ENCODE data around the gene PSMF1. TPM values are rescaled to one million over a fixed set of nuclear protein-coding genes. Genes with fewer than 3 reads are reported as not detected.

The PSMF1 gene
- total and polyA plus RNA-seq, 2 experiments from 2014 or later: 73.7 to 84.2 TPM

- TF ChIP-seq CTCF (conservative IDR thresholded peaks at IDR 0.05; ENCODE audit: low read depth in 2 of 2): no peak
- no peak for TF ChIP-seq EZH2 (IDR thresholded peaks at IDR 0.05; ENCODE audit: low read depth, unreplicated experiment)
- no peak for TF ChIP-seq JUNB (IDR thresholded peaks at IDR 0.05; ENCODE audit: unreplicated experiment)
- TF ChIP-seq ZNF331 (CRISPR knock-in tag; IDR thresholded peaks at IDR 0.05; ENCODE audit: low read depth): no peak
- no peak for TF ChIP-seq ETS1 (IDR thresholded peaks at IDR 0.05)
These were observed 44.7 kb downstream of the PSMF1 start (continued) for GRCh38 chr20:1163105-1163504.

GRCh38 chr20:1163653-1164052 is 45.3 kb downstream of the PSMF1 start:
- H3K36me3 ChIP-seq (ENCODE audit: insufficient read depth): peaks cover 19% of the 10 kb centered on the region
- Mint-ChIP-seq H3K4me1 (no peaks in the 10 kb centered on the region), H3K27ac (no peak overlapping the region), H3K27me3 (ENCODE audit: insufficient read depth, low read depth, poor library complexity) (peaks cover 1% of the 10 kb centered on the region), H3K4me3 (no peak overlapping the region), H3K9me3 (no peaks in the 10 kb centered on the region), H3K36me3 (ENCODE audit: low read depth) (peaks cover 52% of the 10 kb centered on the region)
- H3K4me3 ChIP-seq: no peak overlapping the region
- ATAC-seq: no peak
- no peak overlapping the region for H2AFZ ChIP-seq
- no peaks in the 10 kb centered on the region for H3K27me3 ChIP-seq (ENCODE audit: insufficient read depth)
- no peak for DNase-seq (ENCODE audit: low spot score)
- no peaks in the 10 kb centered on the region for H3K9me2 ChIP-seq (ENCODE audit: insufficient read depth)
- no peaks in the 10 kb centered on the region for H3K4me1 ChIP-seq (ENCODE audit: insufficient read depth)
- H3K79me2 ChIP-seq (replicated peaks; ENCODE audit: insufficient read depth): no peaks in the 10 kb centered on the region
- H4K20me1 ChIP-seq (replicated peaks; ENCODE audit: insufficient read depth): peaks cover 3% of the 10 kb centered on the region
- no peak overlapping the region for H3K27ac ChIP-seq (ENCODE audit: low read depth)
- no peaks in the 10 kb centered on the region for H3F3A ChIP-seq (replicated peaks; ENCODE audit: low read depth)
- H3K4me2 ChIP-seq: no peak overlapping the region
- TF ChIP-seq JUNB (IDR thresholded peaks at IDR 0.05; ENCODE audit: unreplicated experiment) (no peak), ETS1 (IDR thresholded peaks at IDR 0.05) (no peak), REST (IDR thresholded peaks at IDR 0.05; ENCODE audit: unreplicated experiment) (no peak), STAT1 (IDR thresholded peaks at IDR 0.05; ENCODE audit: unreplicated experiment) (no peak), POLR2AphosphoS5 (IDR thresholded peaks at IDR 0.05; ENCODE audit: low read depth) (no peak), ZNF331 (CRISPR knock-in tag; IDR thresholded peaks at IDR 0.05; ENCODE audit: low read depth) (no peak), NANOG (IDR thresholded peaks at IDR 0.05; ENCODE audit: borderline replicate concordance) (no peak), CREB1 (CRISPR knock-in tag; IDR thresholded peaks at IDR 0.05; ENCODE audit: low read depth) (no peak), ZNF114 (CRISPR knock-in tag; IDR thresholded peaks at IDR 0.05) (no peak), EZH2 (IDR thresholded peaks at IDR 0.05; ENCODE audit: low read depth, unreplicated experiment) (no peak), CTCF (conservative IDR thresholded peaks at IDR 0.05; ENCODE audit: low read depth in 2 of 2) (no peak), EZH2phosphoT487 (IDR thresholded peaks at IDR 0.05; ENCODE audit: unreplicated experiment) (no peak)
